Ishikawa (cell line): ENCODE data around the gene SLC4A1AP.

Experiments
- CEBPB ChIP-seq: IDR thresholded peaks from 2 replicates; pipeline ENCODE4 v1.6.1; 2012
- CREB1 ChIP-seq: IDR thresholded peaks from 2 replicates; pipeline ENCODE4 v1.6.1; 2012; ENCODE audit warnings: low read depth
- EGR1 ChIP-seq: IDR thresholded peaks from 2 replicates; pipeline ENCODE4 v1.6.1; 2012
- EP300 ChIP-seq: IDR thresholded peaks from 2 replicates; pipeline ENCODE4 v1.6.1; 2012; ENCODE audit warnings: borderline replicate concordance
- MAX ChIP-seq: IDR thresholded peaks from 2 replicates; pipeline ENCODE4 v1.6.1; 2012
- NFIC ChIP-seq: IDR thresholded peaks from 2 replicates; pipeline ENCODE4 v1.6.1; 2012
- RAD21 ChIP-seq: IDR thresholded peaks from 2 replicates; pipeline ENCODE4 v1.6.1; 2012; ENCODE audit warnings: low read depth
- TAF1 ChIP-seq: IDR thresholded peaks from 2 replicates; pipeline ENCODE4 v1.6.1; 2012; ENCODE audit warnings: low read depth, mild to moderate bottlenecking
- TEAD4 ChIP-seq: IDR thresholded peaks from 2 replicates; pipeline ENCODE4 v1.6.1; 2012
- TF ChIP-seq, protein P1 (sequence below): IDR thresholded peaks from 2 replicates; pipeline ENCODE4 v1.6.1; 2012; ENCODE audit warnings: low read depth, mild to moderate bottlenecking

GRCh38 chr2:27687232-27687631 lies 23.5 kb downstream of the SLC4A1AP start:
- TF ChIP-seq TAF1 (no peak), CEBPB (no peak), TEAD4 (no peak), MAX (no peak), EP300 (no peak), NFIC (no peak), EGR1 (no peak), CREB1 (no peak), RAD21 (no peak)
- TF ChIP-seq, protein P1, sequence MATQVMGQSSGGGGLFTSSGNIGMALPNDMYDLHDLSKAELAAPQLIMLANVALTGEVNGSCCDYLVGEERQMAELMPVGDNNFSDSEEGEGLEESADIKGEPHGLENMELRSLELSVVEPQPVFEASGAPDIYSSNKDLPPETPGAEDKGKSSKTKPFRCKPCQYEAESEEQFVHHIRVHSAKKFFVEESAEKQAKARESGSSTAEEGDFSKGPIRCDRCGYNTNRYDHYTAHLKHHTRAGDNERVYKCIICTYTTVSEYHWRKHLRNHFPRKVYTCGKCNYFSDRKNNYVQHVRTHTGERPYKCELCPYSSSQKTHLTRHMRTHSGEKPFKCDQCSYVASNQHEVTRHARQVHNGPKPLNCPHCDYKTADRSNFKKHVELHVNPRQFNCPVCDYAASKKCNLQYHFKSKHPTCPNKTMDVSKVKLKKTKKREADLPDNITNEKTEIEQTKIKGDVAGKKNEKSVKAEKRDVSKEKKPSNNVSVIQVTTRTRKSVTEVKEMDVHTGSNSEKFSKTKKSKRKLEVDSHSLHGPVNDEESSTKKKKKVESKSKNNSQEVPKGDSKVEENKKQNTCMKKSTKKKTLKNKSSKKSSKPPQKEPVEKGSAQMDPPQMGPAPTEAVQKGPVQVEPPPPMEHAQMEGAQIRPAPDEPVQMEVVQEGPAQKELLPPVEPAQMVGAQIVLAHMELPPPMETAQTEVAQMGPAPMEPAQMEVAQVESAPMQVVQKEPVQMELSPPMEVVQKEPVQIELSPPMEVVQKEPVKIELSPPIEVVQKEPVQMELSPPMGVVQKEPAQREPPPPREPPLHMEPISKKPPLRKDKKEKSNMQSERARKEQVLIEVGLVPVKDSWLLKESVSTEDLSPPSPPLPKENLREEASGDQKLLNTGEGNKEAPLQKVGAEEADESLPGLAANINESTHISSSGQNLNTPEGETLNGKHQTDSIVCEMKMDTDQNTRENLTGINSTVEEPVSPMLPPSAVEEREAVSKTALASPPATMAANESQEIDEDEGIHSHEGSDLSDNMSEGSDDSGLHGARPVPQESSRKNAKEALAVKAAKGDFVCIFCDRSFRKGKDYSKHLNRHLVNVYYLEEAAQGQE, result no peak
